ENCODE data around the gene VSIR.

- TF ChIP-seq POLR2A (IDR thresholded peaks at IDR 0.05; ENCODE audit: extremely low read depth, insufficient read length) = no peak
- no peak for TF ChIP-seq MYC (IDR thresholded peaks at IDR 0.05; ENCODE audit: low read depth, low read length)
Observed at GRCh38 chr10:71710519-71710918, 62.8 kb downstream of the VSIR start.
